HG03571 (cell line): ENCODE results near the gene ATG2B.
"Not testable (repeated sequence)": the region's sequence is repeated elsewhere in the genome, so short reads cannot be mapped to it uniquely, and the experiment has no call there.

Experiments used
- ATAC-seq: cut with Tn5 transposase; IDR thresholded peaks from one replicate; pipeline ENCODE4 v1.9.1; 2021; ENCODE audit not compliant: unreplicated experiment

Gene ATG2B

DNA sequence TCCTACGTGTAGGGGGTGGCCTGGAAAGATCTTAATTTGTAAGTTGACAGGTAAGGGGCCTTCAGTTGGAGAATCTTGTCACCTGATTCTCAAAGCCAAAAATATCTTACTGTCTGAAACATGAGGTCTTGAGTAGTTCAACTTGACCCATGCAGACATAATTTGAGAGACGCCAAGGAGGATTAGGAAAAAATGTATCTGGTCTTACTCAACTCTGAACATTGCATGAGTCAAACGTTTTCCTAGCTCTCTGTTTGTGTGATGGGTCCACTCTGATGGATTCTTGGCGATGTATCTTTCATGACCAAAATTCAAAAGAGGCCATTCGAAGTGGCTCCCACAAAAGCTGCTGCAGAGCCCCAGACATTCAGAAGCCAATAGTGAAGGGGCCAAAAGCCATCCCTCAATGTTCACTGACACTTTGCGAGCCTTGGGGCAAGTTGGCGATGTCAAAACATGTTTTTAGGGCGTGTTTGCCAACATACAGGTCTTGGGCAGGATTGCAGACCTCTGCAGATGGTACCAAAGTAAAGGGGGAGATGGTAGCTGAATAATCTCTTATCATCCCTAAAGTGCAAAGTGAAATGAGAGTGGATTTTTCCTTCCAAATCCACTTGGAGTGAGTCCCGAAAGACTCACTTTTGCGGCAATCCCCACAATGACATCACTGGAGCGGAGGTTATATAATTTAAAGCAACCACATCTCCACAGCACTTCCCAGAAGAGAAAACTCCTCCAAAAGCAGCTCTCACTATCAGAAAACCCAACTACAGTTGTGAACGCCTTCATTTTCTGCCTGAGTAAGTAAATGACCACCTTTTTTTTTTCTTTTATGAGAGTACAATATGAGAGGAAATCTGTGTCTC lies 107.4 kb downstream of the ATG2B start, which contains the start of gene BDKRB1:
Gene BDKRB1 (plus strand): TSS at position 710 of the 866 bp plus-strand sequence. CDS start 7,473 bp downstream, outside the sequence.
- ATAC-seq: no peak

DNA sequence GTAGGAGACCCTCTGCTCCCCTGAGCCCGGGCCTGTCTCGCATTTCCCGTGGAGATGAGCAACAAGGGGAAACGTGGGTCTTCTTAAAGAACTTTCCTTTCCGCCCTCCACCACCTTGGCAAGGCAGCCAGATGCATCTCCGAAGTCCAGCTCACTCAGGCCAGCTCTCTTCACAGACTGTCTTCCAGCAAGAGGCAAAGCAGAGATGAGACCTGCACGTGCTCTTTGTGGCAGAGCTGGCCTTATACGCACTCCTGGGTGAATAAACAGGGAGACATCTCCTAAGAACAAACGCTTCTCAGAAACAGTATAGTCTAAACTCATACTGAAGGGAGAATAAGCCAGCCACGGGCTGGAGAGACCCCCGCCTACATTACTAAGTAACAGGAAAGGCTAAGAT lies 108.5 kb downstream of the ATG2B start:
- no peak for ATAC-seq

DNA sequence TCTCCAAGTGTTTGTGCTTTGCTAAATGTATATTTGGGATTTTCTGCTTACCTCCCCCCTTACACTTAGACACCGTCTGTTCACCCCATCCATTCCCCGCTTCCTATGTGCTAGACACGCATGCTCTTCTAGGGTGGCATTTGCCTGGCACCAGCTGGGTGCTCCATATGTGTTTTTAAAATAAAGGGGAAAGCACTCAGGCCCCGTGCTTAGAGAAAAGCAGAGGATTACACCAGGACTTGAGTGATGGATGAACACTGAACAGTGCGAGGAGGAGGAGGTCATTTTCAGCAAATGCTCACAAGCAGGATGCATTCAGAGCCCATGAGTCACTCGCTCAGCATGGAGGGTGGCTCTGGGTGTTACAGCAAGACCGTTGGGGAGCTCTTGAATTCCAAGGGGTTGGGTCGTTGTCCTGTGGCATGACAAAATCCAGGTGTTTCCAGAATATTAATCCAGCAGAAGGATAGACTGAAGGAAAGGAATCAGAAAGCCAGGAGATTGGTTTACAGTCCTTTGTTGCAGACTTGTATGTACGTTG lies 110.1 kb downstream of the ATG2B start:
- no peak for ATAC-seq

DNA sequence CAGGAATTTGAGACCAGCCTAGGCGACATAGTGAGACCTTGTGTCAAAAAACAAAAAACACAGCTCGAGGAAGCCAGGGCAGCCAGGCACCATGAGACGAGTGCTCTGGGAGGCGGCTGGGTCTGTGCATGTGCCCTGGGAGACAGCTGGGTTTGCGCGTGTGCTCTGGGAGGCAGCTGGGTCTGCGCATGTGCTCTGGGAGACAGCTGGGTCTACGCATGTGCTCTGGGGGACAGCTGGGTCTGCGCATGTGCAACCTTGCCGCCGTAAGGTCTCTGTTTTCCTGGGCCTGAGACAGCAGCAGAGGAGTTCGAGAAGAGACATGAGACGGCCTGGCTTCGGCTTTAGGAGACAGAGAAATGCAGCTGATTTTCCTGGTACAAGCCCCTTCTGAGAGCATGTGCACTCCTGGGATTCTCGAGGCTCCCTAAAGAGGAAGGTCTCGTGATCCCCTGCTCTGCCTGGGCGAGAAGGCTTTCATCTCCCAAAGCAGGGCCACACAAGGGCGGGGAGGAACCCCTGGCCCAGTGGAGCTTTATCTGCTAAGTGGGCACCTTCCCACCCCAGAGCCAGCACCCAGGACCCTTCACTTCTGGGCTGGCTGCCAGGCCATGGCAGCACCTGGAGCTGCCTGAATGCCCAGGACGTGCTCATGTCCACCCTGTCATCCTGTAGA lies 110.7 kb downstream of the ATG2B start:
- no peak for ATAC-seq

DNA sequence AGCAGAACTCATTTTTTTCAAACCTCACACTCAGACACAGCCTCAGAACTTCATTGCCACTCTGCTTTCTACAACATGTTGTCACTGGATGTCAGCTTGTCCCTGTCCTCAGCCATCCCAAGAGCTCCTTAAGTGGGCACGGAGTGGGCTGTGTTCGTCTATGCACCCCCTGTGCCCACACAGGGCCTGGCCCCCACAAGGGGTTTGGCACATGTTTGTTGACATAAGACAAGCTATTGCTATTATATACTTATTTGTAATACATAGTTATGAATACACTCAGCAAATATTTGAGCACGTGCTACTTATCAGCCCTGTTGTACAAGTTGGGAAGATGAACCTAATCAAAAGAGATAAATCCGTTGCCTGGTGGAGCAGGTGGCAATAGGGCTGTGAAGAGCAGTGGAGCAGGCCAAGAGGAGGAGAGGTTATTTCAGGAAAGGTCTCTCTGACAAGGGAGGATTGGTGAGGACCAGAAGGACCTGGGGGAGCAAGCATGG lies 111.4 kb downstream of the ATG2B start:
- ATAC-seq: no peak

DNA sequence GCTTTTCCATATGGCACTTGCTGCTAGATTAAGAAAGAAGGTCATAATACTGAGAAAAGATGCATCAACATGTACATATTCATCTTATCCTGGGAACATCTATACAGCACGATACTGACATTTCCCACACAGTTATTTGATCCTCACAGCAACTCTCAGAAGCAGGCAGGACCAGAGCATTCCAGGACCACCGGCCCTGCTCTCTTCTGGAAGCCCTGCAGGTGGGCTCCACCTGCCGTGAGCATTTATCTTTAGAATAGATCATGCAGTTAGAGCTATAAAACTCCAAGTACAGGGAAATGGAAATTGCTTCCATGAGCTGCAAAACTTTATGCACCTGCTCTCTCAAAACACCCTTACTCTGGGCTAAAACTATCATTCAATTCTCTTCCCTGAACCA lies 112.7 kb downstream of the ATG2B start:
- no peak for ATAC-seq

DNA sequence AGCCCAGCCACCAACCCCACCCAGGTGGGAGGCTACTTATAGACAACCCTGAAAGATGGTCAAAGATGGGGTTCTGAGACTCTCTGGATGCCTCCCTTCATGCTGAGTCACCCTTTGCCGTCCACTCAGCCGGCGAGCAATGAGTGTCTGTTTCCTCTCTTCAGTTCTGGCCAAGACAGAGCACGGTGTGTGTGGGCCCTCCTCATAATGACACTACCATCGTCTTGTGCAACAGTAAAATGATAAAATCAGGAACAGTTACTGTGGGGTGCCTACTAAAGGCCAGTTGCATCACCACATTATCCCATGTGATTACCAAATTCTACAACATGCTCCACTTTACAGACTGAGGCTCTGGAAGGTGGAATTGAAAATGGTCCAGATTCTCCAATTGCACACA lies 114.1 kb downstream of the ATG2B start:
- no peak for ATAC-seq

DNA sequence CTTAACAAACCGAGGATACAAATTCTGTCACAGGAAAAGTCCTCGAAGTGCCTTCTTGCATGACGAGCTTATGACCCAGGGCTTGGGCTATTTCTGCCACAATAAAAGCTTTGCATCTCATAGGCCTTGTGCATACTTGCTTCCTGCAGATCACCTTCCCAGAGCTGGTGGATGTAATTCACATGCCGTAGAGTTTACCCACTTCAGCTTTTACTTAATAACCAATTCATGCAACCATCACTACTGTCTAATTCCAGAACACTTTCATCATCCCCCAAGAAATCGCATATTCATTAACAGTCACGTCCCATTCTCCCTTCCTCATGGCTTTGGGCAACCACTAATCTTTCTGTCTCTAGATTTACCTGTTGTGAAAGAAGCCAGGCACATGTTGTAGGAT lies 116.1 kb downstream of the ATG2B start:
- ATAC-seq: no peak

DNA sequence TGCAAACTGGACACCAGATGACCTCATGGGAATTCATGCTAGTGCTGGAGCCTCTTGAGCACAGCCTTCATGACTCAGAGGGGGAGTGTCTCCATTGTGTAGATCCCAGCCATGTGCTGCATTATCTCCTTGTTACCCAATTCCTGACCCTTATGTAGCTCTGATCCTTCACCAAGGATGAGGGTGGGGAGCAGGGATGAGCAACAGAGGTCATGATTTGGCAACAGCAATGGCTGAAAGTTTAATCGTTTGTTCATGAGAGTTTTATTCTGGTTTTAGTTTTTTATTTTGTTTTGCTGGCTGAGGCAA lies 116.6 kb downstream of the ATG2B start:
- ATAC-seq: no peak

DNA sequence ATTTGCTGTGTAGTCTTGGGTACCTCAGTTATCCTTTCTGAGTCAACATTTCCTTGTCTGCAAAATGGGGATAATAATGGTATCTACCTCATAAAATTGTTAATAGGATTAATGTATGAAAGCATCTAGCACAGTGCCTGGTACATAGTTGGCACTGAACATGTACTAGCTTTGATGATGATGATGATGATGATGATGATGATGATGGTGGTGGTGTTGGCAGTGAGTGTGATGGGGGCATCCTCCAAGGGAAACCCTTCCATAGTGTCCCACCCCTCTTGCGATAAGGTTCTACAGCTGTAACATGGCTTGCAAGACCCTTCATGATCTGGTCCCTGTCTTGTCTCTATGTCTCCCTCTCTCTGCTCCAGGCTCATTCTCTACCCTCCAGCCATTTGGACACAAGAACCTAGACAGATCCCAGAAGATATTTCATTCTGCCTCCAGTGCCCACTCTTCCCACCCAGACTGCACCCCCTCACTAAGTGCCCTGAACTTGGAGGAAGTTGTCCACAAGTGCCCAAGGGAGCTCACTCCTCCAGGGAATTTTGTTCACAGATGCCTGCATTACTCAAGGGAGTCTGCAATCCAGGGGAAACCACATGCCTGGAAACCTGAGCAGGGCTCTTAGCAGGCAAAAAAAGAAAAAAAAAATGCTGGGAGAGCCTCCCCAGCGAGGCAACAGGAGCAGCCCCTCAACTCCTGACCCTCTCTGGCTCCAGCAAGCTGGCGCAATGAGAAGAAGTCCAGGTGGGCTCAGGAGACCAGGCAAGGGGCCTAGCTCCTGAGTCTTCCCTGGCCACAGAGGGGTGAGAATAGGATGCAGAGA lies 117.2 kb downstream of the ATG2B start:
- ATAC-seq: no peak

DNA sequence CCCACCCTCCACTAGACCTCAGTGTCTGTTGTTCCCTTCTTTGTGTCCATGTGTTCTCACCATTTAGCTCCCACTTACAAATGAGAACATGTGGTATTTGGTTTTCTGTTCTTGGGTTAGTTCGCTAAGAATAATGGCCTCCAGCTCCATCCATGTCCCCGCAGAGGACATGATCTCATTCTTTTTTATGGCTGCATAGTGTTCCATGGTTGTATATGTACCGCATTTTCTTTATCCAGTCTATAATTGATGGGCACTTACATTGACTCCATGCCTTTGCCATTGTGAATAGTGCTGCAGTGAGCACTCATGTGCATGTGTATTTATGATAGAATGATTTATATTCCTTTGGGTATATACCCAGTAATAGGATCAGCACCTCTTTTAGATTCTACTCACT lies 118.1 kb downstream of the ATG2B start:
- ATAC-seq: not testable (repeated sequence)

DNA sequence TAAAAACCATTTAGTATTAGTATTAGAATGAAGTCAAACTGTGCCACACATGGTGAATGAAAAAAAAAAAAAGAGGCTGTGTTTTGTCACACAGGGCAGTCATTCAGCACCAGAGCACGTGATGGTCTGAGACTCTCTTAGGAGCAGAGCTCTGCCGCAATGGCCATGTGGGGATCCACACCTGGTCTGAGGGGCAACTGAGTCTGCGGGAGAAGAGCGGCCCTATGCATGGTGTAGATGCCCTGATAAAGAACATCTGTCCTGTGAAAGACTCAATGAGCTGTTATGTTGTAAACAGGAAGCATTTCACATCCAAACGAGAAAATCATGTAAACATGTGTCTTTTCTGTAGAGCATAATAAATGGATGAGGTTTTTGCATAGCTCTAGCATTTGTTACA lies 119.4 kb downstream of the ATG2B start:
- ATAC-seq: no peak

DNA sequence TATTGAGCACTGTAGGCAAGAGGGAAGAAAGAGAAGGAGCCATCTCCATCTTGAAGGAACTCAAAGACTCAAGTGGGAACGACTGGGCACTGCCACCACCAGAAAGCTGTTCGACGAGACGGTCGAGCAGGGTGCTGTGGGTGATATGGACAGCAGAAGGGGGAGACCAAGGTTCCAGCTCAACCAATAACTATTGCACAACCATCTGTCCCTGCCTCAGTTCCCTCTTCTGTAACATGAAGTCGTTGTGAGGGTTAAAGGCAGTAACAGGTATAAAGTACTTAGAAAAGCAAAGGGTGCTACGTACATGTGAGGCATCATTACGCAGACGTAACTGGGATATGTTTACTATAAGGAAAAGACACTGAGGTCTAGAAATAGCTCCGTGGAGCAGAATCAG lies 121.0 kb downstream of the ATG2B start:
- no peak for ATAC-seq

DNA sequence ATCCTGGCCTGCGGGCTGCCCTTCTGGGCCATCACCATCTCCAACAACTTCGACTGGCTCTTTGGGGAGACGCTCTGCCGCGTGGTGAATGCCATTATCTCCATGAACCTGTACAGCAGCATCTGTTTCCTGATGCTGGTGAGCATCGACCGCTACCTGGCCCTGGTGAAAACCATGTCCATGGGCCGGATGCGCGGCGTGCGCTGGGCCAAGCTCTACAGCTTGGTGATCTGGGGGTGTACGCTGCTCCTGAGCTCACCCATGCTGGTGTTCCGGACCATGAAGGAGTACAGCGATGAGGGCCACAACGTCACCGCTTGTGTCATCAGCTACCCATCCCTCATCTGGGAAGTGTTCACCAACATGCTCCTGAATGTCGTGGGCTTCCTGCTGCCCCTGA lies 122.5 kb downstream of the ATG2B start:
- no peak for ATAC-seq

DNA sequence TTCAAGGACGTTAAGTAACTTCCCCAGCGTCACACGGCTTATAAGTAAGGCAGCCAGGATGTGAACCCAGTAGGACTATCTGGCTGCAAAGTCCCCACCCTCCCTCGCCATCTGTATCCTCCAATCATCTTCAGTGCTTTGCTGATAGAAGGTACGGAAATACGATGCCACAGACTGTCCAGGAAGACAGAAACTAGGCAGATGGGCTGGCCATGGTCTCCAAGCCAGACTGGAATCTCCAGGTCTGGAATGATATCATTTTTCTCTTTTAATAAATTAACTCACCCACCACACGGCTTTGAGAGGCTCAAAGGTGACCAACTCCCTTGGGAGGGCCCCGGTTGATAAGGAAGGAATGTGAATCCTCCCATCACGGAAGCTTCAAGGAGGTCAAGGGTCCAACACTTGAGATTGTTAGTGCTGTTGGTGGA lies 123.4 kb downstream of the ATG2B start:
- ATAC-seq: no peak

DNA sequence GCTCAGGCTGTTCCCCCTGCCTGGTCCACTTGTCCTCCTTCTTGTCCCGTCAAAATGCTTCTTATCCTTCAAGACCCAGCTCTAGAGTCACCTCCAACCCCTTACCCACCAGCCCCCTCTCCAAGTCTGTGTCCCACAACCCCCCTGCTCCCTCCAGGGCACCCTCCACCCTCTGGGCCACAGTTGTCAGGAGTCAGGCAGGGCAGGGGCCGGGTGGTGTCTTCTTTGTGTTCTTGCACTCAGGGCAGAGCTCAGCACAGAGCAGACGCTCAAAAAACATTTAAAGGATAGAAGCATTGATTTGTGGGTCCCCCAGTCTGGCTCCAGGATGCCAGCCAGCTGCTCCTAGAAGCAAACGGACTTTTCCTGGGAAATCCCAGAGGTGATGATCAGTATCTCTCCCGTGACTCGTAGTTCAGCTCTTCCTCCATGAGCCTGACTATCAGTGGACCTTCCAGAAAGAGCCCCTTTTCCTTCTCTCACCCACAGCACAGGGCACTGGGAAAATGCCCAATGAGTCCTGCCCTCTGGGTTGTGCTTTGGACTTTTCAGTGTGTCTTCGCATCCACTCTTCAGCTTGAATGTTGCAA lies 124.4 kb downstream of the ATG2B start:
- ATAC-seq: no peak

DNA sequence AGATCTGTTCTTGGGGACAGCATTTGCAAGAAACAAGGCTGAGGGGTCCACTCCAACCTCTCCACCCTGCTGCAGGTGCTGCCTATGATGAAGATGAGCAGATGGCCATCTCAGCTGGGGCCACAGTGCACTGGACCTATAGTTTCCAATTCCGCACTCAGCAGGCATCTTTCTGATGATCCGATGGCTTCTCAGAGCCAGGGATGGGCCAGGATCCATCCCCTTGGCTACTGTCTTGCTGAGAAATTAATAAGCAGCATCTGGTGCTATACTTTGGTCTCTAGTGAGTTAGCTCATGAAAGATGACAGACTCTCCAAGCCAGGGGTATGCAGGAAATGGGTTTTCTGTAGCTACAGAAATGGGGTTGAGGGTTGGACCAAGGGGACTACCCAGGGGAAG lies 125.5 kb downstream of the ATG2B start:
- ATAC-seq: no peak

DNA sequence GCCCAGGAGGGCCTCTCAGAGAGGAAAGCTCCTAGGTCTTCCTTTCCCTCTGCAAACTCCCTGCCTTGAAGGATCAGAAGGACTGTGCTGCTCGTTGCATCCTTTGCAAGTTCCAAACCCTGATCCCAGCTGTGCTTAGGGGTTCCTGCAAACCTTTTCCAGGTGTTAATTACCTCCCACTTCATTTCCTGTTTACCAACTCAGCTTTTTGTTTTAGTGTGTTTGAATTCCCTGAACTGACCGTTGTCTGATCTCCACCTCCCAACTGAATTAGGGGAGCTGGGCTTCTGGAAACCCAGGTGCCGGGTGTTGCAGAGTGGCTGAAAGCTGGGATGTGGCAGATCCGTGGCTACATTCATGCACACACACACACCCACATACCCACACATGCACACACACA lies 127.7 kb downstream of the ATG2B start:
- no peak for ATAC-seq

DNA sequence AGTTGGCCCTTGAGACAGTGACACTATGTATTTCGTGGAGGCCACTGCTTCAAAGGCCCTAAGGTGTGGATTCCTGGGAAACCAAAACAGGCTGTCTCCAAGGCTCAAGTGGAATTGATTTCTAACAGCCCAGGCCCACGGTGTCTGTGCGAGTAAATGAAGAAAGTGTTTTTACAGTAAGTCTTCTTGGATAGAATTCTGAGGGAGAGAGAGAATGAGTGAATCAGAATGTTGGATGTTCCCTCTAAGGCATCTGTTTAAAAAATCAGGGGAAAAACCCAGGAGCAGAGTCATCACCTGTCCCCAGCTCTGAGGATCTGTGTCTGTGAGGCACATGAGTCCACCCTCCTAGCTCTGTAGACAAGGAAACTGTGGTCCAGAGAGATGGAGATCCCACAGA lies 129.5 kb downstream of the ATG2B start:
- ATAC-seq: no peak

DNA sequence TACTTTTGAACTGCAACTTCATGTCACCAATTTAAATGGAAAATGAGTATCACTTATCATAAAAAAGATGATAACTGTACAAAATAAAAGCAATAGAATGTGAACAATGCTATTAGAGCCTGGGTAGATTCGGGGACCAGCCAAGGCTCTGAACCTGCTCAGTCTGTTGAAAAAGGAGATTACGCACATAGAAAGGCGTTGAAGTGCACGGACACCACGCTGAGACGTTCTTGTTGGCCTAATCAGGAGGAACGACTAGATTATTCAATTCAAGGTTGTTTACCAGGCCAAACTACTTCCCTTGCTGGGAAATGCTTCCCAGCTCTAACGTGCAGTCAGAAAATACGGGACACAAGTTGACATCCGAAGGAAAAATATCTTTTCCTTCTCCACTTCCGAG lies 130.6 kb downstream of the ATG2B start:
- no peak for ATAC-seq
